ENCODE results near the gene EEA1.

- no peak for TF ChIP-seq POLR2A (IDR thresholded peaks at IDR 0.05)
- TF ChIP-seq CTCF (IDR thresholded peaks at IDR 0.05), result no peak
- no peak for TF ChIP-seq EP300 (IDR thresholded peaks at IDR 0.05)
These were observed 13.7 kb downstream of the EEA1 start for GRCh38 chr12:92915365-92915764.
